Caki2 (cell line): ENCODE measurements around the gene CEP170B. TPM values are rescaled to one million over a fixed set of nuclear protein-coding genes. Genes with fewer than 3 reads are reported as not detected.
"Not testable (repeated sequence)": the region's sequence is repeated elsewhere in the genome, so short reads cannot be mapped to it uniquely, and the experiment has no call there.

ENCODE experiments used
- DNase-seq: peaks from one replicate; pipeline ENCODE4 v3.0.0-alpha.2; 2015; ENCODE audit warnings: low read depth
- in situ Hi-C: cut with HindIII; loops from 2 replicates; pipeline ENCODE4 v1.10.0; 2016; ENCODE audit warnings: low sequenced_read_pairs, low pct_unique_long_range_greater_than_20kb, mixed read lengths
- total RNA-seq: library from RNA; depleted of rRNA; stranded (reverse); fragments of >200 nt; shearing (Covaris generic); gene quantifications from 2 replicates; pipeline ENCODE4 v1.2.3, GENCODE V29; 2014; ENCODE audit warnings: low replicate concordance

The CEP170B gene
- total RNA-seq, 1 experiment from 2014 or later: 9.8 TPM

DNA sequence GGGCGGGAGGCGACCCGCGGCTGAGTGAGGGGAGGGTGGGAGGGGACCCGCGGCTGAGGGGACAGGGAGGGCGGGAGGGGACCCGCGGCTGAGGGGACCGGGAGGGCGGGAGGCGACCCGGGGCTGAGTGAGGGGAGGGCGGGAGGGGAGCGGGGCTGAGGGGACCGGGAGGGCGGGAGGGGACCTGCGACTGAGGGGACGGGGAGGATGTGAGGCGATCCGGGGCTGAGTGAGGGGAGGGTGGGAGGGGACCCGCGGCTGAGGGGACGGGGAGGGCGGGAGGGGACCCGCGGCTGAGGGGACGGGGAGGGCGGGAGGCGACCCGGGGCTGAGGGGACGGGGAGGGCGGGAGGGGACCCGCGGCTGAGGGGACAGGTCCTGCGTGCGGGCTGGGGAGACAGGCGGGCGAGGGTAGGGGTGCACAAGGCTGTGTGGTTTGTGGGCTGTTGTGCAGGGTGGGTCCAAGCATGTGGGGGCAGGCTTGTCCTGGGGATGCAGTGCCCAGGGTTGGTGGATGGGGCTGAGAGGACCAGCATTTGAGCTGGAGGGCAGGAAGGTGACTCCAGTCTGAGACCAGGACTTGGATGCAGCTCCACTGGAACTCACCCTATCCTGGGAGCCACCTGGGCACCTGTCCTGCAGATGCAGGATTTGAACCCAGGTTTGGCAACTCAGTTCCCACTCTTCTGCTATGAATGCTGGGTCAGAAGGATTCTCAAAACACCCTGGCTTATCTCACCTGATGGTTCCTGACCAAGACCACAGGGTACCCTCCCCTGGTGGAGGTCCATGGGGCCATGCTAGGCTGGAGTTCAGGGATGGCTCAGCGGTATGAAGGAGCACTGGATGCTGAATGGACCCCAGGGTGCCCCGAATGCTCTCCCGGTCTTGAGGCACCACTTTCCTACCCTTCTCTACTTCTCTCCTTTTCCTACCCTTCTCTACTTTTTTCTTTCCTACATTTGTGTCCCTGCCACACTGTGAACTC, 69.0 kb downstream of the CEP170B start:
- no peak for DNase-seq
- in situ Hi-C loops: no loop called here

GRCh38 chr14:104935026-104935650, 70.1 kb downstream of the CEP170B start:
- in situ Hi-C loops: no loop called here
- no peak for DNase-seq

GRCh38 chr14:104935955-104936354, 70.9 kb downstream of the CEP170B start:
- in situ Hi-C loops: no loop called here
- DNase-seq: no peak

DNA sequence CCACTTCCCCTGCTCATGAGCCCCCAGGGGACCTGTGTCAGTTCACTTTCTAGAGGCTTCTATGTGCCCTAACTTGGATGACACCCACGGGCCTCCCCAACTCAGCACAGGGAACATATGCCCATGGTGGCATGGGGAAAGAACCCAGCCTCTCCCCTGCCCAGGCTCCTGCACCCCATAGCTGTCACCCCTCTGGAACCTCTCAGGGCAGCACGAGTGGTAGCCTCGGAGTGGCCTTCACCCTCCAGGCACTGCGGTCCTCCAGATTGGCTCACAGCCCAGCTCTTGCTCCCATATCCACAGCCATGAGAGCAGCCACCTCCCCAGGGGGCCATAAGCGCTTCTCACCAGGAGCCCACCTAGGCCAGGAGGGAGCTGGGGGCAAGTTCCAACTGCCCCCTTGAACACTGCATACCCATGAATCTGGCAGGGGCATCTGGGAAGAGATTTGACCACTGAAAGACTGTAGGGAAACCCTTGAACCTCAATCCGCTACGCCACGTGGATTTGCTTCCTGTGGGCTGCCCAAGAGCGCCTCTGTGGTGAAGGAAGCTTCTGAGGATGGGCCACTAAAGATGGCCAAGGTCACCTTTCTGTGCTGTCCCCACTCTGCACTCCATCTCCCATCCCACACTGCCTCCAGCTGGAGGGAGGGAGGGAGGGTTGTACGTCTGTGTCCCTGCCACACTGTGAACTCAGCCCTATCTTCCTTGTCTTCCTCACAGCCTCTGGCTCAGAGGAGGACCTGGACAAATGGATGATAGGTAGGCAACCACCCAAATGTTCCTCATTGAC, 71.5 kb downstream of the CEP170B start:
- no peak for DNase-seq
- in situ Hi-C loops: no loop called here

DNA sequence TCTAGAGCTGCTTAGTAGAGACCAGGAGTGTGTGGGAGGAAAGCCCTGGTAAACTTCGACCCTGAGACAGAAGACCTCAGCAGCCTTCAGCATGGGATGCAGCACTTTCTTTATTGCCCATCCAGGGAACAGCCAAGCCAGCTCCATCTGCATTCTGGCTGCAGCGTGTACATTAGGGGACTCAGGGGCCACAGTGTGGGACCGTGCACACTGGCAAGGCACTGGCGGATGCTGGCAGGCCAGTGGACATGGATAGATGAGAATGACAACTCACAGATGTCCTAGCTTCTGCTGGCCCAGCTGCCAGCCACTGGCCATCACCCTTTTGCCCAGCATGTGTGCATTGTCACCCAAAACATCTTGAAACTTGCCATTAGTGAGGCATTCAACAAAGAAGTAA, 72.1 kb downstream of the CEP170B start:
- no peak for DNase-seq
- in situ Hi-C loops: no loop called here

DNA sequence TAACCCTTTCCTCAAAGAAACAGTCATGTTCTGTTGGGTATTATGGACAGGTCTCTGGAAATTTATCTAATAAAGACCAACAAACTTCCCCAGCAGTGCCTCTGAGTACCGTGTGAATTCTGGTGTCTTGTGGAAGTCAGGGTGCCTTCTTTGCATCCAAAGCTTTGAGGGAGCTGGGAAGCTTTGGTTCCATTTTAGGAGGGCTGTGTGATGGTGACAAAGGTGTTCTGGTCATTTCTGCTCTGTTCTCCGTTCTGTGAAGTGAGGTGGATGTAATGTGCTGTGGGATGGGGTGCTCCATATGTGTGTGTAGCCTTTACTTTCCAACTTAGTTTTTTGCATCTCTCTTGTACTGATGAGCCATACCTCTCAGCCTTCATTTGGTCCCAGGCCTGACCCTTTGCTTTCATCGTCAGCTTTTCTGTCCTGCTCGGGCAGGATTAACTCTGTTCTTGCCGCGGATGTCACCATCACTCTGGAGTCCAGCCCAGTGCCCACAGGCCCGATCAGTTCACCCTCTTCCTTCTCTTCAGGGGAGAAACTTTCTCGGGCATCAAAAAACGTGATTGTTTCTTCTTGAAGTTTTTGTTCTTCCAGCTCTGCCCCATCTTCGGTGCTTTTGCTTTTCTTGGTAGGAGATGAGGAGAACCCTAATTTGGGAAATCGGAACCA, 72.8 kb downstream of the CEP170B start:
- in situ Hi-C loops: no loop called here
- DNase-seq: no peak

DNA sequence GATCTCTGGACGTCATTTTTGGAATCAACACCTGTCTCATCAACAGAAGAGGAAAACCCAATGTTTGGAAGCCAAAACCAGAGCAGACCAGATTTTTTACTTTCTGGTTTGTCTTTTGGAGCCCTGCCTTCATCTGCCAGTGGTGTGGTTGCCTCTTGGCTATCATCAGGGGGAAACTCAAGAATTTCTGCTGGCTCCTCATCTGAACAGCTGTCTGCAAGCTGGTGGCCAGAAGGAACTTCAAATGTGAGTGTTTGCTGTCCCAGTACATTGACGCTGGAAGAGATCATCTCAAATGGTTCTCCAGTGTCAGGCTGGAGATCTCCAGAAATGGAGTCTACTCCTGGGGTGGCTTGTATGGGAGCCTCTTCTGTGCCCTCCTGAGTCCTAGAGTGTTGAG, 73.4 kb downstream of the CEP170B start:
- in situ Hi-C loops: no loop called here
- no peak for DNase-seq

- in situ Hi-C loops: no loop called here
- DNase-seq: no peak
These were observed 73.9 kb downstream of the CEP170B start for GRCh38 chr14:104938960-104939359.

- no peak for DNase-seq
- in situ Hi-C loops: no loop called here
These were observed 74.8 kb downstream of the CEP170B start for GRCh38 chr14:104939666-104940410.

DNA sequence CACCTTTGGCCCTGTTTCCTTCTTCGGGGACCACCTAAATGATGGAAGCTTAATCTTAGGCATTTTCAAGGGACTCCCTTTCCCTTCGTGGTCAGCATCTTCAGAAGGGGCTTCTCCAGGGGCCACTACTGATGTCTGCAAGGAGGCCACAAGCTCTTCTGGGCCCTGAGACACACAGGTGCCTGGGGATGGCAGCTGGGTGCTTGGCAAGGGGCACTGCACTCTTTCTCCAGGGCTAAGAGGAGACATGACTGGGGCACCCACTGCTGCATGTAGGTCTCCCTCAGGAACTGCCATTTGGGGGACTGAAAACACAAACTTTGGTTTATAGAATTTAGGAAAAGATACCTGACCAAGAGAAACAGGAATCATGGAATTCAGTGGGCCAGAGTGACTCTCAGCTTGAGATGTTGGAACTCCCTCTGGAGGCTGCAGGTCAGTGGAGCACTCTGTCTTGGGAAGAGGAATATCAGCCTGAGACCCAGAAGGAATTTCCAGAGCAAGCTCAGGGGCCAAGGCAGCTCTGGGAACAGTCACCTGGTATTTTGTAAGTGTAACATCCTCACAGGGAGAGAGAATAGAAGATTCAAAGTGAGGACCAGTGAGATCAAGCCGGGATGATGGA, 75.6 kb downstream of the CEP170B start:
- in situ Hi-C loops: no loop called here

DNA sequence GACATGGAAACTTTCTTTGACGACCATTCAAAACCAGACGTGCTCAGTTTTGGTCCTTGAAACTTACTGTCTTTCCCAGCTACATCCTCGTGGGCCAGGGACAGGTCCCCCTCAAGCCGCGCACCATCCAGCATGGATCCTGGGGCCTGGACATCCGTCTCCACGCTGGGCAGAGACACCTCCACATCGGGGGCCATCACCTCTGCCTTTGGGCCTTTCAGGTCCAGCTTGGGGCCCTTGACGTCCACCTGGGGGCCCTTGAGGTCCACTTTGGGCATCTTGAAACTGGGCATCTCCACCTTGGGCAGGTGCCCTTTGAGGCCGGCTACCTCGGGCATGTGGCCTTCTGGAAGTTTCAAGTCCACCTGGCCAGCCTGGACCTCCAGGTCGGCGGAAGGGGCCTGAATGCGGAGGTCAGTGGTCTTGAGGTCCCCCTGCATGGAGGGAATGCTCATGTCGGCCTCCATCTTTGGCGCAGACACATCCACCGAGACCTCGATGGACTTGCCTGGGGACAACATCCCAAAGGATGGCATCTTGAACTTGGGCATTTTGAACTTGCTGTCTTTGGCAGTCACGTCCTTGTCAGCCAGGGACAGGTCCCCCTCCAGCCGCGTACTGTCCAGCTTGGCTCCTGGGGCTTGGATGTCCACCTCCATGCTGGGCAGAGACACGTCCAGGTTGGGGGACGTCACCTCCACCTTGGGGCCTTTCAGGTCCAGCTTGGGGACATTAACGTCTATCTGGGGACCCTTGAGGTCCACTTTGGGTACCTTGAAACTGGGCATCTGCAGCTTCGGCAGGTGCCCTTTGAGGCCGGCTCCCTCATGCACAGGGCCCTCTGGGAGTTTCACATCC, 76.7 kb downstream of the CEP170B start:
- no peak for DNase-seq
- in situ Hi-C loops: no loop called here

More for the DNA sequence above, 75.6 kb downstream of the CEP170B start:
- DNase-seq: no peak

GRCh38 chr14:104942586-104942985, 77.5 kb downstream of the CEP170B start:
- in situ Hi-C loops: no loop called here
- no peak for DNase-seq

GRCh38 chr14:104943216-104944015, 78.3 kb downstream of the CEP170B start:
- DNase-seq, in situ Hi-C loops: not testable (repeated sequence)

- not testable (repeated sequence) for DNase-seq
These were observed 78.9 kb downstream of the CEP170B start for GRCh38 chr14:104944016-104944308.

DNA sequence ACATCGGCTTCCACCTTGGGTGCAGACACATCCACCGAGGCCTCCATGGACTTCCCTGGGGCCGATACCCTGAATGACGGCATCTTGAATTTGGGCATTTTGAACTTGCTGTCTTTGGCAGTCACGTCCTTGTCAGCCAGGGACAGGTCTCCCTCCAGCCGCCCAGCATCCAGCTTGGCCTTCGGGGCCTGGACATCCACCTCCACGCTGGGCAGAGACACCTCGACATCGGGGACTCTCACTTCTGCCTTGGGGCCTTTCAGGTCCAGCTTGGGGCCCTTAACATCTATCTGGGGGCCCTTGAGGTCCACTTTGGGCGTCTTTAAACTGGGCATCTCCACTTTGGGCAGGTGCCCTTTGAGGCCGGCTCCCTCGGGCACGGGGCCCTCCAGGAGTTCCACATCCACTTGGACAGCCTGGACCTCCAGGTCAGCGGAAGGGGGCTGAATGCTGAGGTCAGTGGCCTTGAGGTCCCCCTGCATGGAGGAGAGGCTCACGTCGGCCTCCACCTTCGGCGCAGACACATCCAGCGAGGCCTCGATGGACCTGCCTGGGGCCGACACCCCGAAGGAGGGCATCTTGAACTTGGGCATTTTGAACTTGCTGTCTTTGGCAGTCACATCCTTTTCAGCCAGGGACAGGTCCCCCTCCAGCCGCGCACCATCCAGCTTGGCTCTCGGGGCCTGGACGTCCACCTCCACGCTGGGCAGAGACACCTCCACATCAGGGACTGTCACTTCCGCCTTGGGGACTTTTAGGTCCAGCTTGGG, 79.6 kb downstream of the CEP170B start:
- in situ Hi-C loops, DNase-seq: not testable (repeated sequence)

More at GRCh38 chr14:104944016-104944308, 78.9 kb downstream of the CEP170B start:
- in situ Hi-C loops: not testable (repeated sequence)
